ENCODE data around the gene NCCRP1.

DNA sequence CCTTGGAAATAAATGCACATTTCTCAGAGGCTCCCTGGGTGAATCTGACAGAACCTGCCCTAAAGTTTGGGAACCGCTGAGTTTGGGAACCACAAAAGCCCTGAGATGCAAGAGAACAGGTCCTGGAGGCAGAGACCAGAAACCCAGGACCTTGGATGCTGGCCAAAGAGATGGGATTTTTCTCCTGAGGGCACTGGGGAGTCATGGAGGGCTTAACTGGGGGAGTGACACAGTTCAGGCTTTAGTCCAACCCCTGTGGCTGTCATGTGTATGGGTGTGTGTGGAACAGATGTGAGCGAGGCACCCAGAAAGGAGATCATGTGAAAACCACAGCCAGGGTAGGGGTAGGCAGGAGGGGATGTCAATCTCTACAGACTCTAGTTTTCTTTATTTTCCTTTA is 3.9 kb upstream of the NCCRP1 start:
- TF ChIP-seq, protein P1, sequence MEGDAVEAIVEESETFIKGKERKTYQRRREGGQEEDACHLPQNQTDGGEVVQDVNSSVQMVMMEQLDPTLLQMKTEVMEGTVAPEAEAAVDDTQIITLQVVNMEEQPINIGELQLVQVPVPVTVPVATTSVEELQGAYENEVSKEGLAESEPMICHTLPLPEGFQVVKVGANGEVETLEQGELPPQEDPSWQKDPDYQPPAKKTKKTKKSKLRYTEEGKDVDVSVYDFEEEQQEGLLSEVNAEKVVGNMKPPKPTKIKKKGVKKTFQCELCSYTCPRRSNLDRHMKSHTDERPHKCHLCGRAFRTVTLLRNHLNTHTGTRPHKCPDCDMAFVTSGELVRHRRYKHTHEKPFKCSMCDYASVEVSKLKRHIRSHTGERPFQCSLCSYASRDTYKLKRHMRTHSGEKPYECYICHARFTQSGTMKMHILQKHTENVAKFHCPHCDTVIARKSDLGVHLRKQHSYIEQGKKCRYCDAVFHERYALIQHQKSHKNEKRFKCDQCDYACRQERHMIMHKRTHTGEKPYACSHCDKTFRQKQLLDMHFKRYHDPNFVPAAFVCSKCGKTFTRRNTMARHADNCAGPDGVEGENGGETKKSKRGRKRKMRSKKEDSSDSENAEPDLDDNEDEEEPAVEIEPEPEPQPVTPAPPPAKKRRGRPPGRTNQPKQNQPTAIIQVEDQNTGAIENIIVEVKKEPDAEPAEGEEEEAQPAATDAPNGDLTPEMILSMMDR (IDR thresholded peaks at IDR 0.05; ENCODE audit: extremely low read depth in 1 of 2, insufficient read depth in 1 of 2, low read depth in 1 of 2, low read length in 2 of 2): no peak
- no peak for TF ChIP-seq EZH2 (IDR thresholded peaks at IDR 0.05; ENCODE audit: borderline replicate concordance, low read depth, low read length, severe bottlenecking)
- no peak for TF ChIP-seq FOS (IDR thresholded peaks at IDR 0.05; ENCODE audit: borderline replicate concordance, insufficient read depth, low read length)
- no peak for TF ChIP-seq POLR2A (IDR thresholded peaks at IDR 0.05; ENCODE audit: low read depth, low read length)
- no peak for TF ChIP-seq JUN (IDR thresholded peaks at IDR 0.05; ENCODE audit: borderline replicate concordance, insufficient read depth, insufficient read length, low read depth)
